SK-MEL-5 (cell line): ENCODE measurements around the gene INO80D. TPM values are rescaled to one million over a fixed set of nuclear protein-coding genes. Genes with fewer than 3 reads are reported as not detected.
"Not testable (repeated sequence)": the region's sequence is repeated elsewhere in the genome, so short reads cannot be mapped to it uniquely, and the experiment has no call there.

Experiments used
- DNase-seq: peaks from one replicate; pipeline ENCODE4 v3.0.0-alpha.2; 2016; ENCODE audit warnings: low read depth, low spot score
- in situ Hi-C: cut with HindIII; loops from 2 replicates; pipeline ENCODE4 v1.10.0; 2016; ENCODE audit warnings: low sequenced_read_pairs, high pct_unique_total_duplicates, low pct_unique_long_range_greater_than_20kb
- total RNA-seq: library from RNA; depleted of rRNA; stranded (reverse); fragments of >200 nt; shearing (Covaris generic); gene quantifications from 2 replicates; pipeline ENCODE4 v1.2.3, GENCODE V29; 2014

INO80D gene
- total RNA-seq, 1 experiment from 2014 or later = 6.8 TPM

- in situ Hi-C loops = no loop called here
Measured at GRCh38 chr2:206051912-206052311, 34.1 kb downstream of the INO80D start.

GRCh38 chr2:206049392-206049791, 36.6 kb downstream of the INO80D start:
- in situ Hi-C loops = no loop called here
- DNase-seq = no peak

More at GRCh38 chr2:206051912-206052311, 34.1 kb downstream of the INO80D start:
- DNase-seq = no peak

- DNase-seq = no peak
- in situ Hi-C loops = no loop called here
Measured at GRCh38 chr2:206045251-206045650, 40.7 kb downstream of the INO80D start.

- in situ Hi-C loops = no loop called here
- no peak for DNase-seq
Measured at GRCh38 chr2:206040525-206040924, 45.4 kb downstream of the INO80D start.

- in situ Hi-C loops, DNase-seq: not testable (repeated sequence)
Measured at GRCh38 chr2:206035393-206035792, 50.6 kb downstream of the INO80D start.

- DNase-seq, in situ Hi-C loops: not testable (repeated sequence)
Measured at GRCh38 chr2:206033452-206033851, 52.5 kb downstream of the INO80D start.

GRCh38 chr2:206031950-206032567, 53.9 kb downstream of the INO80D start:
- no peak for DNase-seq
- in situ Hi-C loops = no loop called here

GRCh38 chr2:206031162-206031784, 54.7 kb downstream of the INO80D start:
- in situ Hi-C loops = no loop called here
- DNase-seq = peak; percentile 17

GRCh38 chr2:206028101-206028500, 57.9 kb downstream of the INO80D start:
- no peak for DNase-seq
- in situ Hi-C loops = no loop called here

GRCh38 chr2:206023183-206023582, 62.8 kb downstream of the INO80D start:
- in situ Hi-C loops = no loop called here
- peak; percentile 34 for DNase-seq

- in situ Hi-C loops = no loop called here
- no peak for DNase-seq
Measured at GRCh38 chr2:206020171-206020570, 65.8 kb downstream of the INO80D start.

- in situ Hi-C loops, DNase-seq: not testable (repeated sequence)
Measured at GRCh38 chr2:206015746-206016145, 70.2 kb downstream of the INO80D start.

- in situ Hi-C loops = no loop called here
- DNase-seq = no peak
Measured at GRCh38 chr2:206011795-206012194, 74.2 kb downstream of the INO80D start.

GRCh38 chr2:206011018-206011614, 74.9 kb downstream of the INO80D start:
- in situ Hi-C loops = no loop called here
- no peak for DNase-seq

GRCh38 chr2:206004004-206004693, 81.8 kb downstream of the INO80D start:
- in situ Hi-C loops = no loop called here
- DNase-seq = peak; percentile 62

GRCh38 chr2:206002440-206002839, 83.5 kb downstream of the INO80D start:
- in situ Hi-C loops = no loop called here
- DNase-seq = peak; percentile 34

GRCh38 chr2:206001912-206002311, 84.1 kb downstream of the INO80D start:
- no peak for DNase-seq
- in situ Hi-C loops = no loop called here

- DNase-seq = no peak
- in situ Hi-C loops = no loop called here
Measured at GRCh38 chr2:206000776-206001175, 85.2 kb downstream of the INO80D start.
